CD14-positive monocyte (primary cell): ENCODE measurements around the gene CA5A. TPM values are rescaled to one million over a fixed set of nuclear protein-coding genes. Genes with fewer than 3 reads are reported as not detected.
A peak's percentile ranks its signal among the peaks of the same experiment; 100 is the strongest.

Experiments
- DNase-seq, 3 donors: peaks; one replicate each; pipeline ENCODE4 v3.0.0-alpha.2; 2011 to 2022
- H2AFZ ChIP-seq: 2 replicates; pipeline ENCODE4 v1.6.0; 2012; ENCODE audit warnings: mild to moderate bottlenecking, low read depth, low read length, inconsistent platforms; ENCODE audit not compliant: insufficient read depth, poor library complexity, severe bottlenecking
- H3K27ac ChIP-seq, 2 donors: 1 replicate in 1 of 2; 2 replicates in 1 of 2; pipeline ENCODE4 v1.5.1; 2012 to 2013; ENCODE audit warnings: low read length in 2 of 2, control low read depth in 1 of 2, inconsistent platforms in 1 of 2, low read depth in 1 of 2, mild to moderate bottlenecking in 1 of 2
- H3K27me3 ChIP-seq, 2 donors: one replicate each; pipeline versions ENCODE4 v1.6.0 to v1.6.1; 2011 to 2013; ENCODE audit warnings: low read length in 2 of 2; ENCODE audit not compliant: control insufficient read depth in 2 of 2, insufficient read depth in 2 of 2
- H3K36me3 ChIP-seq, 2 donors: replicated peaks in 1 of 2; 1 replicate in 1 of 2; 2 replicates in 1 of 2; pipeline versions ENCODE4 v1.5.1 to v1.6.1; 2012 to 2013; ENCODE audit warnings: low read length in 2 of 2, control low read depth in 1 of 2, inconsistent platforms in 1 of 2, mild to moderate bottlenecking in 1 of 2; ENCODE audit not compliant: insufficient read depth in 2 of 2, control insufficient read depth in 1 of 2
- H3K4me1 ChIP-seq, 2 donors: 1 replicate in 1 of 2; 2 replicates in 1 of 2; pipeline versions ENCODE4 v1.5.1 to v1.6.1; 2012 to 2013; ENCODE audit warnings: low read length in 2 of 2, control low read depth in 1 of 2, inconsistent platforms in 1 of 2, mild to moderate bottlenecking in 1 of 2, moderate library complexity in 1 of 2; ENCODE audit not compliant: insufficient read depth in 2 of 2, control insufficient read depth in 1 of 2
- H3K4me2 ChIP-seq: replicated peaks from 2 replicates; pipeline ENCODE3; 2012; ENCODE audit warnings: low read length, moderate library complexity, mild to moderate bottlenecking; ENCODE audit not compliant: poor library complexity, severe bottlenecking; ENCODE audit errors: extremely low read depth
- H3K4me3 ChIP-seq, 3 experiments: fragments of 200-600 bp in 1 of 3; sonication (generic) in 1 of 3; replicated peaks in 1 of 3; 1 replicate in 2 of 3; 2 replicates in 1 of 3; pipeline ENCODE4 v1.5.1; 2011 to 2013; ENCODE audit warnings: low read length in 3 of 3, mild to moderate bottlenecking in 3 of 3, control low read depth in 2 of 3, low read depth in 2 of 3, inconsistent platforms in 1 of 3, moderate library complexity in 1 of 3
- H3K79me2 ChIP-seq: 2 replicates; pipeline ENCODE4 v1.6.0; 2012; ENCODE audit warnings: mild to moderate bottlenecking, control low read depth, inconsistent platforms, low read length, moderate library complexity; ENCODE audit not compliant: insufficient read depth
- H3K9ac ChIP-seq: 2 replicates; pipeline ENCODE4 v1.6.0; 2017; ENCODE audit warnings: low read length, mild to moderate bottlenecking; ENCODE audit not compliant: insufficient read depth, poor library complexity, severe bottlenecking
- H3K9me3 ChIP-seq, 2 donors: replicated peaks in 1 of 2; 1 replicate in 1 of 2; 2 replicates in 1 of 2; pipeline versions ENCODE4 v1.5.1 to v1.6.1; 2012 to 2013; ENCODE audit warnings: low read length in 2 of 2, control low read depth in 1 of 2; ENCODE audit not compliant: control insufficient read depth in 1 of 2, insufficient read depth in 1 of 2
- H4K20me1 ChIP-seq: 2 replicates; pipeline ENCODE4 v1.6.0; 2012; ENCODE audit warnings: mild to moderate bottlenecking, low read length, control low read depth, moderate library complexity; ENCODE audit not compliant: insufficient read depth
- H3K27ac Mint-ChIP-seq, 7 donors: one replicate each; pipeline ENCODE4 v1.8.0; 2020; ENCODE audit warnings: mild to moderate bottlenecking in 7 of 7, mixed read lengths in 7 of 7, moderate library complexity in 6 of 7, inconsistent platforms in 2 of 7
- H3K27me3 Mint-ChIP-seq, 3 donors: one replicate each; pipeline ENCODE4 v1.8.0; 2021 to 2022; ENCODE audit warnings: low read depth in 3 of 3, mild to moderate bottlenecking in 3 of 3, mixed read lengths in 3 of 3, moderate library complexity in 3 of 3, inconsistent platforms in 1 of 3
- H3K36me3 Mint-ChIP-seq, 2 donors: one replicate each; pipeline ENCODE4 v1.8.0; 2020; ENCODE audit warnings: mixed read lengths in 2 of 2, inconsistent platforms in 1 of 2, mild to moderate bottlenecking in 1 of 2
- H3K4me1 Mint-ChIP-seq: one replicate; pipeline ENCODE4 v1.8.0; 2020; ENCODE audit warnings: mild to moderate bottlenecking, mixed read lengths
- H3K4me3 Mint-ChIP-seq, 2 donors: one replicate each; pipeline ENCODE4 v1.8.0; 2020; ENCODE audit warnings: mild to moderate bottlenecking in 2 of 2, mixed read lengths in 2 of 2, moderate library complexity in 1 of 2
- H3K9me3 Mint-ChIP-seq, 7 donors: one replicate each; pipeline ENCODE4 v1.8.0; 2020 to 2022; ENCODE audit warnings: mixed read lengths in 7 of 7, mild to moderate bottlenecking in 6 of 7, moderate library complexity in 6 of 7, inconsistent platforms in 2 of 7
- CTCF ChIP-seq: fragments of 200-600 bp; IDR thresholded peaks from one replicate; pipeline ENCODE4 v1.8.0; 2022; ENCODE audit warnings: antibody characterized with exemption, mild to moderate bottlenecking
- whole genome bisulfite sequencing: methylation state at CpG from one replicate; pipeline ENCODE4 v1.1.5; 2013; ENCODE audit warnings: missing lambda C conversion rate; ENCODE audit not compliant: insufficient coverage; 5-methylcytosine and 5-hydroxymethylcytosine counted together
- intact Hi-C, 2 donors: fragments of 100-400 bp; cut with micrococcal nuclease; formaldehyde crosslinking; loops; one replicate each; pipeline versions ENCODE4 v1.15.0 to v1.15.1; 2023
- polyA plus RNA-seq, 3 donors: library from polyadenylated mRNA; depleted of rRNA in 1 of 3; unstranded in 2 of 3; stranded (reverse) in 1 of 3; fragments of 300-500 nt in 2 of 3; fragments of >200 nt in 1 of 3; fragmentation: Illumina TruSeq in 2 of 3; gene quantifications; 1 replicate in 2 of 3; 2 replicates in 1 of 3; pipeline ENCODE4 v1.2.3, GENCODE V29; 2012 to 2021

The CA5A gene
- polyA plus RNA-seq, 3 donors: not detected

- Histone ChIP-seq H3K9me3 (no peaks in the 10 kb centered on the region), H3K27me3 (peaks cover 0 to 5% of the 10 kb centered on the region in 2 donors), H3K4me3 (no peak overlapping the region), H3K27ac (no peak overlapping the region), H3K4me1 (peaks cover 0 to 2% of the 10 kb centered on the region in 2 donors), H3K79me2 (no peaks in the 10 kb centered on the region), H3K4me2 (no peak overlapping the region), H2AFZ (peak overlapping the region; percentile 42), H3K9ac (no peak overlapping the region), H4K20me1 (no peaks in the 10 kb centered on the region), H3K36me3 (no peaks in the 10 kb centered on the region)
- no peaks in the 10 kb centered on the region for H3K9me3 Mint-ChIP-seq
- intact Hi-C loops: no loop called here
- H3K27me3 Mint-ChIP-seq: peaks cover 14 to 27% (median 21%) of the 10 kb centered on the region in 3 donors
- no peaks in the 10 kb centered on the region for H3K36me3 Mint-ChIP-seq
- H3K4me3 Mint-ChIP-seq: peak overlapping the region in 1 of 2 donors; percentile 70
- peak; percentile 26 to 34 (median 33) for DNase-seq
- H3K4me1 Mint-ChIP-seq: peaks cover 7% of the 10 kb centered on the region
- 48% methylated on average over 30 of the region's 44 CpGs for WGBS
- no peak for TF ChIP-seq CTCF
- peak overlapping the region in 1 of 7 donors; percentile 50 for H3K27ac Mint-ChIP-seq
These were observed 9.8 kb downstream of the CA5A start for GRCh38 chr16:87926246-87927194.

GRCh38 chr16:87924811-87925670 is 11.3 kb downstream of the CA5A start:
- Histone ChIP-seq H3K27ac (no peak overlapping the region), H3K79me2 (no peaks in the 10 kb centered on the region), H3K9me3 (no peaks in the 10 kb centered on the region), H3K36me3 (no peaks in the 10 kb centered on the region), H3K27me3 (peaks cover 0 to 5% of the 10 kb centered on the region in 2 donors), H2AFZ (no peak overlapping the region), H3K4me1 (peaks cover 0 to 2% of the 10 kb centered on the region in 2 donors), H3K9ac (no peak overlapping the region), H3K4me2 (no peak overlapping the region), H4K20me1 (no peaks in the 10 kb centered on the region), H3K4me3 (no peak overlapping the region)
- no peaks in the 10 kb centered on the region for H3K9me3 Mint-ChIP-seq
- intact Hi-C loops: no loop called here
- no peak for TF ChIP-seq CTCF
- H3K27ac Mint-ChIP-seq: peak overlapping the region in 2 of 7 donors; percentile 7 to 42
- WGBS: 97% methylated on average over 18 of the region's 26 CpGs
- DNase-seq: no peak
- H3K4me3 Mint-ChIP-seq: no peak overlapping the region
- H3K27me3 Mint-ChIP-seq: peaks cover 8 to 22% (median 19%) of the 10 kb centered on the region in 3 donors
- H3K36me3 Mint-ChIP-seq: no peaks in the 10 kb centered on the region
- peaks cover 7% of the 10 kb centered on the region for H3K4me1 Mint-ChIP-seq
